Measurements from ENCODE around the gene SLC35E3. TPM values are rescaled to one million over a fixed set of nuclear protein-coding genes. Genes with fewer than 3 reads are reported as not detected.

Gene SLC35E3
- total RNA-seq, 1 donor from 2014 or later = 16.5 TPM

DNA sequence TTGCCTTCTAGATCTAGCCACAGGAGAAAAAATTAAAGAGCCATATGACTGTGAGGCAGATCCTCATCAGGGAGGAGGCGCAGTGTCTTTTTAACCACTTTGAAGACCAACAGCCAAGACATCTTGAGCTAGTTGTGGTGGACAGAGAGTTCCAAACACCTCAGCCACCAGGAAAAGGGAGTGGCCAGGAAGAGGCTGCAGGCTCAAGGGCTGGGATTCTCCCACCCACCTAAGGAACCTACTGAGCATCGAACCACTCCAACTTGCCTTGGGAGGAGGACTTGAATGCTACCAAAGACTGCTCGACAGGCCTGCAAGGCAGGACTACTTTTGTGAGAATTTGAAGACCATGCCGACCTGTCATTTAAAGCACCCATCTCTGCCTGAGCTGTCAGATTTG, 47.5 kb downstream of the SLC35E3 start:
- no peaks in the 10 kb centered on the region for H3K36me3 ChIP-seq
- no peaks in the 10 kb centered on the region for H3K9me3 ChIP-seq
- ATAC-seq (no peak), DNase-seq (no peak)
- no peaks in the 10 kb centered on the region for H3K27me3 ChIP-seq (ENCODE audit: low read depth)
- H3K4me1 ChIP-seq = peaks cover 4% of the 10 kb centered on the region
- H3K4me3 ChIP-seq = no peak overlapping the region
- TF ChIP-seq, protein P1, sequence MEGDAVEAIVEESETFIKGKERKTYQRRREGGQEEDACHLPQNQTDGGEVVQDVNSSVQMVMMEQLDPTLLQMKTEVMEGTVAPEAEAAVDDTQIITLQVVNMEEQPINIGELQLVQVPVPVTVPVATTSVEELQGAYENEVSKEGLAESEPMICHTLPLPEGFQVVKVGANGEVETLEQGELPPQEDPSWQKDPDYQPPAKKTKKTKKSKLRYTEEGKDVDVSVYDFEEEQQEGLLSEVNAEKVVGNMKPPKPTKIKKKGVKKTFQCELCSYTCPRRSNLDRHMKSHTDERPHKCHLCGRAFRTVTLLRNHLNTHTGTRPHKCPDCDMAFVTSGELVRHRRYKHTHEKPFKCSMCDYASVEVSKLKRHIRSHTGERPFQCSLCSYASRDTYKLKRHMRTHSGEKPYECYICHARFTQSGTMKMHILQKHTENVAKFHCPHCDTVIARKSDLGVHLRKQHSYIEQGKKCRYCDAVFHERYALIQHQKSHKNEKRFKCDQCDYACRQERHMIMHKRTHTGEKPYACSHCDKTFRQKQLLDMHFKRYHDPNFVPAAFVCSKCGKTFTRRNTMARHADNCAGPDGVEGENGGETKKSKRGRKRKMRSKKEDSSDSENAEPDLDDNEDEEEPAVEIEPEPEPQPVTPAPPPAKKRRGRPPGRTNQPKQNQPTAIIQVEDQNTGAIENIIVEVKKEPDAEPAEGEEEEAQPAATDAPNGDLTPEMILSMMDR (IDR thresholded peaks at IDR 0.05) = no peak
- H3K27ac ChIP-seq = no peak overlapping the region
- intact Hi-C loops (cut with DNase I) = no loop called here

- ATAC-seq (no peak), DNase-seq (no peak)
- no peaks in the 10 kb centered on the region for H3K27me3 ChIP-seq (ENCODE audit: low read depth)
- H3K4me3 ChIP-seq = no peak overlapping the region
- no peaks in the 10 kb centered on the region for H3K9me3 ChIP-seq
- H3K27ac ChIP-seq = no peak overlapping the region
- TF ChIP-seq, protein P1 (IDR thresholded peaks at IDR 0.05) = no peak
- H3K36me3 ChIP-seq = no peaks in the 10 kb centered on the region
- H3K4me1 ChIP-seq = no peaks in the 10 kb centered on the region
- intact Hi-C loops (cut with DNase I) = no loop called here
Measured at GRCh38 chr12:68793975-68794652, 48.1 kb downstream of the SLC35E3 start.

DNA sequence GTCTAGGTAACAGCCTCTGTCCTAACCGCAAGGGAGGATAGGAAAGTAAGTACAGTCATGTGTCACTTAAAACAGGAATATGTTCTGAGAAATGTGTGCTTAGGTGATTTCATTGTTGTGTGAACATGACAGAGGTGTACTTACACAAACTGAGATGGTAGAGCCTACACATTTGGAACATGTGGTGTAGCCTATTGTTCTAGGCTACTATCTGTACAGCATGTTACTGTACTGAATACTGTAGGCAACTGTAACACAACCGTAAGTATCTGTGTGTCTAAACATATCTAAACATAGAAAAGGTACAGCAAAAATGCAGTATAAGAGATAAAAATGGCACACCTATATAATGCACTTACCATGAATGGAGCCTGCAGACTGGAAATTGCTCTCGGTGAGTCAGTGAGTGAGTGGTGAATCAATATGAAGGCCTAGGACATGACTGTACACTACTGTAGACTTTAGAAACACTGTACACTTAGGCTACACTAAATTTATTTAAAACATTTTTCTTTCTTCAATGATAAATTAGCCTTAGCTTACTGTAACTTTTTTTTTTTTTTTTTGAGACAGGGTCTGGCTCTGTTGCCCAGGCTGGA, 48.8 kb downstream of the SLC35E3 start:
- intact Hi-C loops (cut with DNase I) = no loop called here
- no peak for ATAC-seq
- no peak overlapping the region for H3K4me3 ChIP-seq
- H3K36me3 ChIP-seq = no peaks in the 10 kb centered on the region
- no peak overlapping the region for H3K27ac ChIP-seq
- no peak for DNase-seq
- H3K4me1 ChIP-seq = no peaks in the 10 kb centered on the region
- H3K27me3 ChIP-seq (ENCODE audit: low read depth) = no peaks in the 10 kb centered on the region
- TF ChIP-seq, protein P1 (IDR thresholded peaks at IDR 0.05) = no peak
- no peaks in the 10 kb centered on the region for H3K9me3 ChIP-seq

DNA sequence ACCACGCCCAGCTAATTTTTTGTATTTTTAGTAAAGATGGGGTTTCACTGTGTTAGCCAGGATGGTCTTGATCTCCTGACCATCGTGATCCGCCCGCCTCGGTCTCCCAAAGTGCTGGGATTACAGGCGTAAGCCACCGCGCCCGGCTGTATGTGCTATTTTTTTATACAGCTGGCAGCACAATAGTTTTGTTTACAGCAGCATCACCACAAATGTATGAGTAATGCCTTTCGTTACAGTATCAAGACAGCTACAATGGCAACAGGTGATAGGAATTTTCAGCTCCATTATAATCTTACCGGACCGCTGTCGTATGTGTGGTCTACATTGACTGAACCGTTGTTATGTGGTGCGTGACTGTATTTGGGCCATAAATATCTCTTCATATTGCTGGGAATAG, 50.4 kb downstream of the SLC35E3 start:
- H3K27me3 ChIP-seq (ENCODE audit: low read depth) = no peaks in the 10 kb centered on the region
- ATAC-seq = no peak
- intact Hi-C loops (cut with DNase I) = no loop called here
- no peak for DNase-seq
- TF ChIP-seq, protein P1 (IDR thresholded peaks at IDR 0.05) = no peak
- no peak overlapping the region for H3K4me3 ChIP-seq
- H3K4me1 ChIP-seq = no peaks in the 10 kb centered on the region
- H3K36me3 ChIP-seq = no peaks in the 10 kb centered on the region
- no peak overlapping the region for H3K27ac ChIP-seq
- no peaks in the 10 kb centered on the region for H3K9me3 ChIP-seq

DNA sequence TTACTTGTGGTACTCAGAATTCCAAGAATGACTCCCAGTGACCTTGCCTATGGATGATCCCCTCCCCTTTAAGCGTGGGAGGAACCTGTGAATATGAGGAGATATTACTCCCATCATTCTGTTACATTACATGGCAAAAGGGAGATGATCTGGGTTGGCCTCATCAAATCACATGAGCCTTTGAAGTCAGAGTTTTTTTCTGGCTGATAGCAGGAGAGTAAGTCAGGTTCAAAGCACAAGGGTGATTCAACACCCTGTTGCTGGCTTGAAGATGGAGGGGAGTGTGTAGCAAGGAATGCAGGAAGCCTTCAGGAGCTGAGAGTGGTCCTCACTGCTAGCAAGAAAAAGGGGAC, 52.9 kb downstream of the SLC35E3 start:
- Histone ChIP-seq H3K36me3 (no peaks in the 10 kb centered on the region), H3K4me1 (no peaks in the 10 kb centered on the region), H3K27me3 (ENCODE audit: low read depth) (no peaks in the 10 kb centered on the region), H3K9me3 (no peaks in the 10 kb centered on the region), H3K4me3 (no peak overlapping the region), H3K27ac (no peak overlapping the region)
- DNase-seq (no peak), ATAC-seq (no peak)
- TF ChIP-seq, protein P1 (IDR thresholded peaks at IDR 0.05) = no peak
- intact Hi-C loops (cut with DNase I) = no loop called here
